GM15510 (cell line): ENCODE results near the gene MLXIPL.

ENCODE experiments used
- POLR2A ChIP-seq: IDR thresholded peaks from 3 replicates; pipeline ENCODE4 v1.6.1; 2011; ENCODE audit warnings: borderline replicate concordance; ENCODE audit not compliant: insufficient read length; ENCODE audit errors: extremely low read depth

The MLXIPL gene

GRCh38 chr7:73599916-73600315 is 24.4 kb downstream of the MLXIPL start:
- TF ChIP-seq POLR2A = no peak

- TF ChIP-seq POLR2A = no peak
These were observed 25.0 kb downstream of the MLXIPL start for GRCh38 chr7:73599151-73599882.

- no peak for TF ChIP-seq POLR2A
These were observed 26.1 kb downstream of the MLXIPL start for GRCh38 chr7:73597978-73598782.

DNA sequence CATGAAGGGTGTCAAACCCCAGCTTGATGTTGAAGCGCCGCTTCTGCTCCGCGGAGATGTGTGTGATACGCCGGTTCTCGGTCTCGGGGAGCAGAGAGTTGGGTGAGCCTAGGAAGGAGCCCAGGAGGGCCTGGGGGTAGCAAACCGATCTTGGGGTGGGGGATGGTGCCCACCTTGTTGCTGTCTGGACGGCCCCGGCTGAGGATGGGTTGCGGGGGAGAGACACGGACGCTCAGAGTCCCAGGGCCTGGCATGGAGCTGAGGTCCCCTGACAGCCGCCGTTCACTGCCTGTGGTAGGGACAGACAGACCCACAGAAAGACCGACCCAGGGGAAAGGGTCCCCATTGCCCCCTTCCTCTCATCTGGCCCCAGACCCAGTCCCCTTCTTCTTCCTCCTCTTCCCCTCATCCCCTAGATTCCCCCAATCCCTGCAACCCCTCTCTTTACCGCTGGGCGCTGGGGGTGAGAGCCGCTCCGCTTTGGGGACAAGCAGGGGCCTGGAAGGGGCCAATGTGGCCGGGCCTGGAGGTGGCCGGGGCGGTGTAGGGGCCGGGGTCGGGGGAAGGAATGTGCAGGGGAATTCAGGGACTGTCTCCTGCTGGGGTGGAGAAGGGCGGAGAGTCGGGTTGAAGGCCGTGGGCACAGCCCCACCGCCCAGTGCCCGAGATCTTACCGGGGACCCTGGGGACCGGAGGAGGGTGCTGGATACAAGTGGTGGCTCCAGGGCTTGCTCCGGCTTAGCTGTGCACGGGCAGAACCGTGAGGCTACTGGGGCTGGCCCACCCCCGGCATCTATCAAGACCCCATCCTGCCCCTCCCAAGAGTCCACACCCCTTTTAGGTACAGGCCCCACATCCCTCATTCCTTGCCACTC is 27.9 kb downstream of the MLXIPL start:
- no peak for TF ChIP-seq POLR2A

DNA sequence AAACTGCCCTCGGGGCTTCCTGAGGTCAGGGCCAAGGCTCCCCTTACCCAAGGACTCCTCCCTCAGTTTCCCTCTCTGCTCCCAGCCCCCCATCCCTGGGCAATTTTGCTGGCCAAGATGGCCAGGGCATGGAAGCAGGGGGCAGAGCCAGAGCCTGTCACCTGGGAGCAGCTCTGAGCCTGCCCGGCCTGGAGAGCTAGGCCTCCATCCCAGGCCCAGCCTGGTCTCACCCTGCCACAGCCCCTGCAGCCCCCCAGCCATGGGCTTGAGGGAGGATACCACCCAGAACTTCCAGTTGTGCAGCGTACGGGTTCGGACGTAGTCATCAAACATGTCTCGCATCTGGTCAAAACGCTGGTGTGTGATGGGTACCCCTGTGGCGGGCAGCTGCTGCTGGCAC is 29.0 kb downstream of the MLXIPL start:
- no peak for TF ChIP-seq POLR2A

DNA sequence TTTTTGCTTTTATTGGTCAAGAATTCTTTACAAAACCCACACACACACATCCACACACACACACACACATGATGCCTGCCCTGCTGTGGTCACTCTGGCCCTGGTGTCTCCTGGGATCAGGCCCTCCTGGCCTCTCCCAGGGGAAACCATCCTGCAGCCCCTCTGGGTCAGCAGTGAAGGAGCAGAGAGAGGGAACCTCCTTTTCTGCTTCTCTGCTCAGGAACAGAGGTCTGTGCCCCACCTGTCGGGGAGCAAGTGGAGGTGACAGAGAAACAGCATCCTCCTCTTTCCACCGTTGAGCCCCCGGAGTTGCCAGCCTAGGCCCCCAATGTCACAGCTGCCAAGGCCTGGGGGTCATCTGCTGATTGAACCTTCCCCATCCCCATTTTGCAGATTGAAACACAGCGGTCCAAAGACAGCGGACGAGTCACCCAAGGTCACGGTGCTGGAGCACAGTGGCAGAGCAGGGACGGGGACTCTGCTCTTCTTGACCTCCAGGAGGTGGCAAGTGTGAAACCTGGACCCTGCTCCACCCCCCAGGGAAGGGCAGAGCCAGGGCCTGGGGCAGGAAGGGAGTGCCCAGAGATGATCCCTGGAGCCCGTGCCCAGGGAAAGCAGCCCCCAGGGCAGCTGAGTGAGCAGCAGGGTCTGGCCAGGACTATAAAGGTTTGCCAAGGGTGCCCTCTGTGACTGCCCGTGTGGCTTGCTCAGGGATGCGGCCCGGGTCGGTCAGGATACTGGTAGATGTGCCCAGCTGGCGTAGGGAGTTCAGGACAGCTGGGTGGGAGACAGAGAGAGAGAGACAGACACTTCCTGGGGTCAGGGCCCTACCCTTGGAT is 30.9 kb downstream of the MLXIPL start:
- TF ChIP-seq POLR2A = no peak

GRCh38 chr7:73586911-73587310 is 37.4 kb downstream of the MLXIPL start:
- TF ChIP-seq POLR2A = no peak

- TF ChIP-seq POLR2A = no peak
These were observed 39.1 kb downstream of the MLXIPL start for GRCh38 chr7:73585196-73585595.

- no peak for TF ChIP-seq POLR2A
These were observed 41.6 kb downstream of the MLXIPL start for GRCh38 chr7:73582664-73583202.

GRCh38 chr7:73578342-73579128 is 45.8 kb downstream of the MLXIPL start, which contains the start of gene TBL2:
TBL2 (minus strand) TSS chr7:73578579; CDS start chr7:73578549, 30 bp downstream.
- peak; percentile 98 for TF ChIP-seq POLR2A

DNA sequence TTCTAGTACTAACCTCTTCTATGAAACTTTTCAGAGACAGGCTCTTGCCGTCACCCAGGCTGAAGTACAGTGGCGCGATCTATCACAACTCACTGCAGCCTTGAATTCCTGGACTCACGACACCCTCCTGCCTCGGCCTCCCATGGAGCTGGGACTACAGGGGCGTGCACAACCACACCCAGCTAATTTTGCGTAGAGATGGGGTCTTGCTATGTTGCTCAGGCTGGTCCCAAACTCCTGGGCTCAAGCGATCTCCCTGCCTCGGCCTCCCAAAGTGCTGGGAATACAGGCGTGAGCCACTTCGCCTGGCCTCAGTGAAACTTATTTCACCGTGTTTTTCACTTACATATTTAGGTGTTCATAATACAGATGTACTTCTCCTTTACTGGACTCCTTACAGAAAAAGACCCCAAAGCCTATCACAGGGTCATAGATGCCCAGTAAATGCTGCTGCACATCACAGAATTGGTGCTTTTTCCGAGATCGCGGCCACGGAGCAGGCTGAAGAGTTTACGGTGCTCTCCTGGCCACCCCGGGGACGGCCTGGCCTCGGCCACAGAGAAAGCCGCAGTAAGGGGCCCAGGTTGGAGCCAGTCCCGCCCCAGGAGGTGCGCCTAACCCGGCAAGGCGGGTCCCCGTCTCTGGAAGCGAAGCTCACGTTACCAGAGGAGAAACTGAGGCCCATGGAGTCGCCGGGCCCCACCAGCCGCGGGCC is 46.5 kb downstream of the MLXIPL start:
- TF ChIP-seq POLR2A = no peak

DNA sequence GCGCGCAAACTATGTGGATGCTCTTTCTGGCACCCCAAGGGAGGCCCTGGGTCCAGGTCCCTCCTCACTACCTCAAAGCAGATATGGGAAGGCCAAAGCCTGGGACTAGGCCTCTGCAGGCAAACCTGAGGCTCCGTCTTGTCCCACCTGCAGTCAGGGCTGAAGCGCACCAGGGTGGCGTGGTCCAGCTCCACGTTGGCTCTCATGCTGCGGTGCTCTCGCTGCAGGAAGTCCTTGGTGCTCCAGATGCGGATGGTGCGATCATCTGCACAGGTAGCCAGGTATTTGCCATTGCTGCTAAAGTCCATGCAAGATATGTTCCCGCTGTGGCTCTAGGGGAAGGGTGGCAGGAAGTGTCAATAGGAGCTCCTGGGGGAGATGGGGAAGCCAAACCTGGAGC is 50.5 kb downstream of the MLXIPL start:
- no peak for TF ChIP-seq POLR2A
